ENCODE measurements around the gene CENPN. TPM values are rescaled to one million over a fixed set of nuclear protein-coding genes. Genes with fewer than 3 reads are reported as not detected.

The CENPN gene
- total RNA-seq, 1 donor from 2014 or later: 7.0 TPM

DNA sequence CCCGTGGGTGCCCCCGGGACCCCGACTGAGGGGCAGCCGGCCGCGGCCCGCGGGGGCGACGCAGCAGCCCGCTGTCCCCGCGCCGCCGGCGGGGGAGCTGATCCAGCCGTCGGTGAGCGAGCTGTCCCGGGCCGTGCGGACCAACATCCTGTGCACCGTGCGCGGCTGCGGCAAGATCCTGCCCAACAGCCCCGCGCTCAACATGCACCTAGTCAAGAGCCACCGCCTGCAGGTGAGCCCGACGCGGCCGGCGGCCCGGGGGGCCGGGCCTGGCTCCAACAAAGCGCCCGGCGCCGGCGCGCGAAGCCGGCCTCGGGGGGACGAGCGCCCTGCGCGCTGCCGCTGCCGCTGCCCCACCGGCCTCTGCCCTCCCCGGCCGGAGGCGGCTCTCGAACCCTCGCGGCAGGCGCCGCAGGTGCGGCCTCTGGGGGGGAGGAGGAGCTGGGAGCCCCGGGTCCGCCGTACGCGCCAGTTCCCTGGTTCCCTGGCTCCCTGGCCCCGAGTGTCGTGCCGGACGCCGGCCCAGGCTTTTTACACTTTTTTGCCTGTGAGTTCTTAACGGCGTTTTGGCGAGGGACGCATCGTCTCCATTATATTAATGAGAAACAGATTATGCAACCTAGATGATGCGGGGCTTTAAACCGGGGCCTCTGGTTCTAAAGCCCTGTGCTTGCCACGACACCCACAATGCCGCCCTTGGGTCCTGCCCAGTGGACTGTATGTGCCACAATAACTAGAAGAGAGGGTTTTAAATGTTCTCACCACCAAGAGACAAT, 29.1 kb downstream of the CENPN start:
- TF ChIP-seq, protein P1, sequence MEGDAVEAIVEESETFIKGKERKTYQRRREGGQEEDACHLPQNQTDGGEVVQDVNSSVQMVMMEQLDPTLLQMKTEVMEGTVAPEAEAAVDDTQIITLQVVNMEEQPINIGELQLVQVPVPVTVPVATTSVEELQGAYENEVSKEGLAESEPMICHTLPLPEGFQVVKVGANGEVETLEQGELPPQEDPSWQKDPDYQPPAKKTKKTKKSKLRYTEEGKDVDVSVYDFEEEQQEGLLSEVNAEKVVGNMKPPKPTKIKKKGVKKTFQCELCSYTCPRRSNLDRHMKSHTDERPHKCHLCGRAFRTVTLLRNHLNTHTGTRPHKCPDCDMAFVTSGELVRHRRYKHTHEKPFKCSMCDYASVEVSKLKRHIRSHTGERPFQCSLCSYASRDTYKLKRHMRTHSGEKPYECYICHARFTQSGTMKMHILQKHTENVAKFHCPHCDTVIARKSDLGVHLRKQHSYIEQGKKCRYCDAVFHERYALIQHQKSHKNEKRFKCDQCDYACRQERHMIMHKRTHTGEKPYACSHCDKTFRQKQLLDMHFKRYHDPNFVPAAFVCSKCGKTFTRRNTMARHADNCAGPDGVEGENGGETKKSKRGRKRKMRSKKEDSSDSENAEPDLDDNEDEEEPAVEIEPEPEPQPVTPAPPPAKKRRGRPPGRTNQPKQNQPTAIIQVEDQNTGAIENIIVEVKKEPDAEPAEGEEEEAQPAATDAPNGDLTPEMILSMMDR (IDR thresholded peaks at IDR 0.05; ENCODE audit: insufficient read depth, low read length, poor library complexity, severe bottlenecking): no peak
- Histone ChIP-seq H3K27me3 (ENCODE audit: control insufficient read depth, insufficient read depth, low read length) (no peaks in the 10 kb centered on the region), H3K4me3 (ENCODE audit: low read depth, low read length) (peak overlapping the region; percentile 77), H3K36me3 (ENCODE audit: control insufficient read depth, insufficient read depth, low read length) (no peaks in the 10 kb centered on the region)
- DNase-seq (ENCODE audit: low read depth): no peak

DNA sequence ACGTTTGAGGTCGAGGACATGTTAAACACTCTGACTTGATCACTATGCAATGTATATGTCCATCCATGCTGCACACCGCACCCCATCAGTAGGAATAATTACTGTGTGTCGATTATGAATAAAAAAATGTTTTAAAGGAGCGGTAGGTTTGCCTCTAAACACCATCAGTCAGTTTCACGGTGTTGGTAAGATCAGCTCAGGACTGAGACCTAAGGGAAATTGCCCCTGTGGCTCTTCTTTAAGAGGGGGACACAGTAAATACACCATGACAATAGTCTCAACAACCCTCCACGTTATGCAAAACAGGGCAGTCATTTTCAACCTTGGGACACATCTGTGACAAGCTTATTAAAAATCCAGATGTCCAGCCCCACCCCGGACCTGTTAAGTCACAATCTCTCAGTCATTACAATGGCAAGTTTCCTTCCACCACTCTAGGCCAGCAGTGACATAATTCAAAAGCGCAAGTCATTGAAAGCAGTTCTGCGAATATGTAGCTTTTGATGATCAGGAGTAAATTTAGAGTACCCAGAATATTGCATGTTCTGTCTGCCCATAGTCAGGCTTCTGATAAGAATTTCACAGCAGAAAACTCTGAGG, 29.8 kb downstream of the CENPN start:
- H3K27me3 ChIP-seq (ENCODE audit: control insufficient read depth, insufficient read depth, low read length): no peaks in the 10 kb centered on the region
- TF ChIP-seq, protein P1 (IDR thresholded peaks at IDR 0.05; ENCODE audit: insufficient read depth, low read length, poor library complexity, severe bottlenecking): no peak
- H3K4me3 ChIP-seq (ENCODE audit: low read depth, low read length): peak overlapping the region; percentile 77
- peaks cover 1% of the 10 kb centered on the region for H3K36me3 ChIP-seq (ENCODE audit: control insufficient read depth, insufficient read depth, low read length)
- DNase-seq (ENCODE audit: low read depth): no peak

DNA sequence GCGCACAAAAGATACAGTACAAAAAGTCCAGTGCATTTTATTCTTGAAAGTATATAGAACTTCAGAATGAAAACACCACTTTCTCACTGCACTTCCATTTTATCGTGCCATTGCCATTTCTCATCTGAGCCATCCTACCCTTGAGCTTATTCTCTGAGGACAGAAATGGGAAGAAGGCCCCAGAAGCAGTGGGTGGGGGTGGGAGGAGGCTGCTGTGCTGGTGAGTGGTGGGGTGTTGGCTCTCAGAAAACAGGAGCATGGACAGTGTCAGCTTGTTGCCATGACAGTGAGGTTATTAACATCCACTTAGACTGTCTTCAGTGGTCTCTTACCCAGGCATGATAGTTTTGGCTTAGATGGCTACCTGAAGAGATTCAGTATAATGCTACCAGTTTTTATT, 33.1 kb downstream of the CENPN start:
- Histone ChIP-seq H3K36me3 (ENCODE audit: control insufficient read depth, insufficient read depth, low read length) (peaks cover 1% of the 10 kb centered on the region), H3K27me3 (ENCODE audit: control insufficient read depth, insufficient read depth, low read length) (no peaks in the 10 kb centered on the region), H3K4me3 (ENCODE audit: low read depth, low read length) (no peak overlapping the region)
- DNase-seq (ENCODE audit: low read depth): no peak
- TF ChIP-seq, protein P1 (IDR thresholded peaks at IDR 0.05; ENCODE audit: insufficient read depth, low read length, poor library complexity, severe bottlenecking): no peak

DNA sequence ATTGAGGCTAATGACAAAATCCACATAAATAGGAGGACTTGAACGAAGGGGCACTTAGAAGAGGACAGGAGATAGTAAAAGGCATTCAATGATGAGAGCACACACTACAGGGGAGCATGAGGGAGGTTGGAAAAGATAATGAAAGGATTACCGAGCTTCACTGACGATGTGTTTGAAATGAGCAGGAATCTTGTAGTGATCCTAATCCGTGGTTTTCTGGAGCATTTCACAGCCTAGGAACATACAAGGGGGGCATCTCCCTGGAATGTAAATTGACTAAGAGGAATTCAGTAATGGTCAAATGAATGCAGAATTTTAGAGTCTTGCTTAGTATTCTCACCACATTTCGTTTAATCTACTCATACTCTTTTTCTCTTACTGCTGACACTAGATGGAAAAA, 33.8 kb downstream of the CENPN start:
- Histone ChIP-seq H3K27me3 (ENCODE audit: control insufficient read depth, insufficient read depth, low read length) (no peaks in the 10 kb centered on the region), H3K4me3 (ENCODE audit: low read depth, low read length) (no peak overlapping the region), H3K36me3 (ENCODE audit: control insufficient read depth, insufficient read depth, low read length) (peaks cover 1% of the 10 kb centered on the region)
- no peak for DNase-seq (ENCODE audit: low read depth)
- TF ChIP-seq, protein P1 (IDR thresholded peaks at IDR 0.05; ENCODE audit: insufficient read depth, low read length, poor library complexity, severe bottlenecking): no peak

DNA sequence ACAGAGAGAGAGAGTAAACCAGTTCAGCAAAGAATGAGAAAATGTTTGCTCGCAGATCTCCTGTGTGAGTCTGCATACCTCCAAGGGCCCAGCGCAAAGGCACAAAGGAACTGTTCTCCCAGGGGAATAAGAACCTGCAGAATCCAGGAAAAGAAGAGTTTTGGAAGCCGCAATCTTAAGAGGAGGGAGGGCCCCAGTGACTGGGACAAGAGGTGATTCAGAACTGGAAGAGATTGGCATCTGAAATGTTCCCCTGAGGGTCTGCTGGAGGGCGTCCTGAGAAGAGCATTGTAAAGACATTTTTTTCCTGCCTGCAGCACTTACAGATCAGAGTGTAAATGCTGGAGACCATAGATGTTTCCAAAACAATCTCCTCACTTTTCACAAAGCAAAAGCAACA, 34.7 kb downstream of the CENPN start:
- DNase-seq (ENCODE audit: low read depth): no peak
- H3K36me3 ChIP-seq (ENCODE audit: control insufficient read depth, insufficient read depth, low read length): peaks cover 1% of the 10 kb centered on the region
- TF ChIP-seq, protein P1 (IDR thresholded peaks at IDR 0.05; ENCODE audit: insufficient read depth, low read length, poor library complexity, severe bottlenecking): no peak
- no peaks in the 10 kb centered on the region for H3K27me3 ChIP-seq (ENCODE audit: control insufficient read depth, insufficient read depth, low read length)
- no peak overlapping the region for H3K4me3 ChIP-seq (ENCODE audit: low read depth, low read length)

All from kidney epithelial cell (primary cell).